HepG2 (cell line): Measurements from ENCODE around the gene SBSN. TPM values are rescaled to one million over a fixed set of nuclear protein-coding genes. Genes with fewer than 3 reads are reported as not detected.

Experiments
- ATAC-seq: fragments of 200-7000 bp; cut with Tn5 transposase; 3 replicates; pipeline ENCODE4 v1.9.1; 2020; ENCODE audit warnings: mild to moderate bottlenecking, moderate library complexity
- BruUV-seq: library from RNA; stranded (reverse); fragments of 400-500 nt; replicated peaks from 2 replicates; lab custom pipeline; 2021; lab: Mats Ljungman, UMichigan
- CTCF ChIA-PET: fragments of 300-600 bp; formaldehyde crosslinking; extraction: SDS; loops from one replicate; lab custom pipeline; 2021; ENCODE audit warnings: low total read pairs, inconsistent platforms, low intra/inter-chr PET ratio; lab: Yijun Ruan, JAX
- POLR2A ChIA-PET: fragments of 350-600 bp; sonication (Branson Sonifier 250); formaldehyde crosslinking; loops from one replicate; lab custom pipeline; 2020; ENCODE audit warnings: antibody characterized with exemption, inconsistent platforms; lab: Yijun Ruan, JAX
- DNase-seq: peaks from one replicate; pipeline ENCODE4 v3.0.0-alpha.2; 2015; ENCODE audit warnings: low spot score
- FAIRE-seq: peaks from 3 replicates; lab custom pipeline; 2011; peaks lifted over from hg19 to GRCh38; lab: Jason Lieb, UNC
- H2AFZ ChIP-seq: one replicate; pipeline ENCODE4 v1.6.1; 2011; ENCODE audit warnings: low read length, inconsistent platforms
- H3K27ac ChIP-seq: fragments of 300-600 bp; 3 replicates; pipeline ENCODE4 v1.8.0; 2011; ENCODE audit warnings: mixed run types, mild to moderate bottlenecking, mixed read lengths, low read length, inconsistent platforms; ENCODE audit not compliant: insufficient read depth; ENCODE audit errors: extremely low read length
- H3K27me3 ChIP-seq, 2 experiments: fragments of 200-600 bp in 1 of 2; 2 replicates in 1 of 2; 3 replicates in 1 of 2; pipeline versions ENCODE4 v1.6.0 to v1.8.0; 2011; ENCODE audit warnings: low read length in 2 of 2, mild to moderate bottlenecking in 2 of 2, moderate library complexity in 2 of 2, inconsistent platforms in 1 of 2; ENCODE audit not compliant: insufficient read depth in 2 of 2, control insufficient read depth in 1 of 2
- H3K36me3 ChIP-seq, 2 experiments: fragments of 200-600 bp in 1 of 2; replicated peaks in 1 of 2; 2 replicates in 1 of 2; 3 replicates in 1 of 2; pipeline versions ENCODE4 v1.5.1 to v1.8.0; 2011; ENCODE audit warnings: low read length in 2 of 2, inconsistent platforms in 1 of 2; ENCODE audit not compliant: insufficient read depth in 2 of 2, control insufficient read depth in 1 of 2
- H3K4me1 ChIP-seq: 2 replicates; pipeline ENCODE4 v1.5.1; 2012; ENCODE audit warnings: low read length, inconsistent platforms; ENCODE audit not compliant: insufficient read depth
- H3K4me2 ChIP-seq: 2 replicates; pipeline ENCODE4 v1.6.0; 2011; ENCODE audit warnings: low read depth, low read length, inconsistent platforms
- H3K4me3 ChIP-seq, 3 experiments: fragments of 200-600 bp in 1 of 3; sonication (generic), shearing (Covaris generic) in 1 of 3; replicated peaks in 1 of 3; 2 replicates each; pipeline ENCODE4 v1.5.1; 2011 to 2016; ENCODE audit warnings: low read length in 3 of 3, inconsistent platforms in 2 of 3, low read depth in 2 of 3, mild to moderate bottlenecking in 2 of 3, control low read depth in 1 of 3, mixed read lengths in 1 of 3; ENCODE audit not compliant: insufficient read depth in 1 of 3
- H3K79me2 ChIP-seq: one replicate; pipeline ENCODE4 v1.6.1; 2011; ENCODE audit warnings: low read length, inconsistent platforms; ENCODE audit not compliant: insufficient read depth
- H3K9ac ChIP-seq: 2 replicates; pipeline ENCODE4 v1.6.0; 2011; ENCODE audit warnings: mild to moderate bottlenecking, low read depth, low read length, inconsistent platforms; ENCODE audit not compliant: insufficient read depth
- H3K9me3 ChIP-seq: 2 replicates; pipeline ENCODE4 v1.5.1; 2012; ENCODE audit warnings: mild to moderate bottlenecking, low read length
- H4K20me1 ChIP-seq: 2 replicates; pipeline ENCODE4 v1.6.0; 2011; ENCODE audit warnings: inconsistent platforms, mild to moderate bottlenecking, low read length, moderate library complexity; ENCODE audit not compliant: insufficient read depth
- ATF7 ChIP-seq, 2 experiments: fragments of 450-650 bp in 1 of 2; sonication (generic) in 1 of 2; formaldehyde crosslinking in 1 of 2; IDR thresholded peaks; 2 replicates each; pipeline versions ENCODE4 v1.4.0 to v1.6.1; 2016 to 2020; ENCODE audit warnings: antibody characterized with exemption in 1 of 2, mild to moderate bottlenecking in 1 of 2, missing genetic modification reagents in 1 of 2
- GTF2F1 ChIP-seq: fragments of 150-350 bp; IDR thresholded peaks from 2 replicates; pipeline ENCODE4 v1.6.1; 2014; ENCODE audit warnings: low read length
- HNF4A ChIP-seq: sonication (generic); formaldehyde crosslinking; IDR thresholded peaks from 2 replicates; pipeline ENCODE4 v1.4.0; 2020; ENCODE audit warnings: missing genetic modification reagents
- IKZF5 ChIP-seq: IDR thresholded peaks from 2 replicates; pipeline ENCODE4 v1.6.1; 2018; ENCODE audit warnings: missing genetic modification reagents, mild to moderate bottlenecking, missing compliant biosample characterization
- MTF1 ChIP-seq: sonication (generic); formaldehyde crosslinking; IDR thresholded peaks from 2 replicates; pipeline ENCODE4 v1.5.0; 2020; ENCODE audit warnings: missing genetic modification reagents
- PRMT3 ChIP-seq: sonication (generic); formaldehyde crosslinking; IDR thresholded peaks from 2 replicates; pipeline ENCODE4 v1.8.1; 2022; ENCODE audit warnings: low read depth, mild to moderate bottlenecking, moderate library complexity, missing genetic modification reagents, borderline replicate concordance
- TCF12 ChIP-seq, 2 experiments: fragments of 450-650 bp in 1 of 2; sonication (generic) in 1 of 2; formaldehyde crosslinking in 1 of 2; IDR thresholded peaks; 2 replicates each; pipeline versions ENCODE4 v1.6.1 to v1.8.0; 2017 to 2022; ENCODE audit warnings: antibody characterized with exemption in 1 of 2, mild to moderate bottlenecking in 1 of 2, missing genetic modification reagents in 1 of 2, moderate library complexity in 1 of 2
- TCF7L2 ChIP-seq: IDR thresholded peaks from 2 replicates; pipeline ENCODE4 v1.6.1; 2011; ENCODE audit warnings: mild to moderate bottlenecking, low read depth, low read length, moderate library complexity
- ZMAT3 ChIP-seq: sonication (generic); formaldehyde crosslinking; conservative IDR thresholded peaks from 2 replicates; pipeline ENCODE4 v1.7.0; 2021; ENCODE audit warnings: missing genetic modification reagents
- ZNF142 ChIP-seq: sonication (generic); formaldehyde crosslinking; IDR thresholded peaks from 2 replicates; pipeline ENCODE4 v1.4.0; 2020; ENCODE audit warnings: missing genetic modification reagents
- ZNF496 ChIP-seq: sonication (generic); formaldehyde crosslinking; IDR thresholded peaks from 2 replicates; pipeline ENCODE4 v1.8.1; 2023; ENCODE audit warnings: mild to moderate bottlenecking, moderate library complexity, missing genetic modification reagents; ENCODE audit not compliant: insufficient replicate concordance
- ZNF713 ChIP-seq: sonication (generic); formaldehyde crosslinking; IDR thresholded peaks from 2 replicates; pipeline ENCODE4 v1.4.0; 2020; ENCODE audit warnings: mild to moderate bottlenecking, missing genetic modification reagents
- WGBS: methylation state at CpG from one replicate; pipeline ENCODE4 v1.1.6; 2017; ENCODE audit warnings: low lambda C conversion rate; 5-methylcytosine and 5-hydroxymethylcytosine counted together
- in situ Hi-C: cut with HindIII; loops from 2 replicates; pipeline ENCODE4 v1.10.0; 2017; ENCODE audit warnings: low pct_unique_long_range_greater_than_20kb; ENCODE audit not compliant: extremely low pct_ligation_motif_present
- intact Hi-C: fragments of 100-400 bp; cut with micrococcal nuclease; formaldehyde crosslinking; loops from one replicate; pipeline ENCODE4 v1.10.0; 2022; ENCODE audit not compliant: unreplicated experiment
- polyA plus RNA-seq, 8 experiments: library from polyadenylated mRNA; depleted of rRNA in 3 of 8; stranded (reverse) in 7 of 8; unstranded in 1 of 8; fragments of >200 nt; fragmentation: Illumina TruSeq in 4 of 8; extraction: Trizol in 4 of 8; gene quantifications; 2 replicates each; pipeline versions ENCODE4 v1.2.1 to v1.2.3, GENCODE V29; 2011 to 2016; ENCODE audit warnings: low read depth in 4 of 8, missing spikeins in 1 of 8, mixed read lengths in 1 of 8; ENCODE audit not compliant: insufficient read depth in 1 of 8
- total RNA-seq, 5 experiments: library from RNA; depleted of rRNA; stranded (reverse); fragments of >200 nt; fragmentation: Illumina TruSeq; extraction: Trizol; gene quantifications; 2 replicates each; pipeline ENCODE4 v1.2.3, GENCODE V29; 2016; ENCODE audit warnings: low read depth in 1 of 5
- TF ChIP-seq, protein P1 (sequence below): sonication (generic); formaldehyde crosslinking; IDR thresholded peaks from 2 replicates; pipeline ENCODE4 v1.5.0; 2020; ENCODE audit warnings: mild to moderate bottlenecking, missing genetic modification reagents

Gene SBSN
- total and polyA plus RNA-seq, 2 of the 13 experiments (the other 11 are each of a cell fraction or from before 2014, with no cell fraction given), result not detected

DNA sequence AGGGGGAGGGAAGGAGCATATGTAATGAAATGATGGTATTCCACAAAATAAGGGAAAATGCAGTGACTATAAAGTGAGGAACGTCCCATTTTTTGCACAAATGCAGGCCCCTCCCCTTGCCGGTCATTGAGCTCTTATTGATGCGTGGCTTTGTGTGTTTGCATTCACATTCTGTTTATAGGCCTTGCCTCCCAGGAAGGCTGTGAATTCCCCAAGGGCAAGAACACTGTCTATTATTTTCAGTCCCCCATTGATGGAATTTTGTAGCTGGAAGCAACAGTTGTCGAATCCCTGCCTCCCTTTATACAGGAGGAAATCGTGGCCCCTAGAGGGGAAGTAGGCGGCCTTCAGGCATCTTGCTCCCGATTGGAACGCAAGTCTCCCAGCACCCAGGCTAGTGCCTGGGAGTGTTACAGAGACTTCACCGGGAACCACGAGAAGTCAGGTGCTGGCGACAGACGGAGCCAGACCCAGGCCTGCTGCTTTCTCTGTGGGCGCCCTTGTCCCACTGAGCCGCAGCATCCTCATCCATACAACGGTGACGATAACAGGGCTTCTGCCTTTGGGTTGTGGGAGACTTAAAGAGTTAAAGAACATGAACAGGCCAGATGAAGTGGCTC is 6.9 kb downstream of the SBSN start (continued):
- no peak for TF ChIP-seq IKZF5 (CRISPR knock-in tag)
- TF ChIP-seq GTF2F1, result no peak
- TF ChIP-seq HNF4A (CRISPR knock-in tag), result no peak
- TF ChIP-seq ZNF142 (CRISPR knock-in tag), result no peak
- TF ChIP-seq, all 625 proteins: peak for 0

GRCh38 chr19:35519291-35519690 is 8.8 kb downstream of the SBSN start:
- Histone ChIP-seq H3K4me2 (no peak overlapping the region), H4K20me1 (no peaks in the 10 kb centered on the region), H3K27me3 (peaks cover 0 to 29% of the 10 kb centered on the region in 2 experiments; a peak in 4 of 5 replicates), H3K36me3 (no peaks in the 10 kb centered on the region), H3K9me3 (no peaks in the 10 kb centered on the region), H2AFZ (no peak overlapping the region), H3K27ac (no peak overlapping the region), H3K79me2 (no peaks in the 10 kb centered on the region), H3K9ac (no peak overlapping the region), H3K4me3 (no peak overlapping the region), H3K4me1 (peaks cover 23% of the 10 kb centered on the region)
- WGBS, result 50% methylated on average over 7 of the region's 7 CpGs
- no peak for FAIRE-seq
- BruUV-seq, result no TSS peak
- no peak for ATAC-seq
- in situ Hi-C loops (no loop called here), intact Hi-C loops (no loop called here)
- POLR2A ChIA-PET, result no interaction called here
- DNase-seq, result no peak
- CTCF ChIA-PET, result no interaction called here
- TF ChIP-seq ZNF713, result no peak
- no peak for TF ChIP-seq TCF7L2
- TF ChIP-seq MTF1 (CRISPR knock-in tag), result no peak
- no peak for TF ChIP-seq ZMAT3 (CRISPR knock-in tag)
- no peak for TF ChIP-seq ATF7 (IDR thresholded peaks at IDR 0.05)
- no peak for TF ChIP-seq ATF7 (CRISPR knock-in tag; IDR thresholded peaks at IDR 0.05)
- no peak for TF ChIP-seq ZNF496 (CRISPR knock-in tag)
- TF ChIP-seq, protein P1, sequence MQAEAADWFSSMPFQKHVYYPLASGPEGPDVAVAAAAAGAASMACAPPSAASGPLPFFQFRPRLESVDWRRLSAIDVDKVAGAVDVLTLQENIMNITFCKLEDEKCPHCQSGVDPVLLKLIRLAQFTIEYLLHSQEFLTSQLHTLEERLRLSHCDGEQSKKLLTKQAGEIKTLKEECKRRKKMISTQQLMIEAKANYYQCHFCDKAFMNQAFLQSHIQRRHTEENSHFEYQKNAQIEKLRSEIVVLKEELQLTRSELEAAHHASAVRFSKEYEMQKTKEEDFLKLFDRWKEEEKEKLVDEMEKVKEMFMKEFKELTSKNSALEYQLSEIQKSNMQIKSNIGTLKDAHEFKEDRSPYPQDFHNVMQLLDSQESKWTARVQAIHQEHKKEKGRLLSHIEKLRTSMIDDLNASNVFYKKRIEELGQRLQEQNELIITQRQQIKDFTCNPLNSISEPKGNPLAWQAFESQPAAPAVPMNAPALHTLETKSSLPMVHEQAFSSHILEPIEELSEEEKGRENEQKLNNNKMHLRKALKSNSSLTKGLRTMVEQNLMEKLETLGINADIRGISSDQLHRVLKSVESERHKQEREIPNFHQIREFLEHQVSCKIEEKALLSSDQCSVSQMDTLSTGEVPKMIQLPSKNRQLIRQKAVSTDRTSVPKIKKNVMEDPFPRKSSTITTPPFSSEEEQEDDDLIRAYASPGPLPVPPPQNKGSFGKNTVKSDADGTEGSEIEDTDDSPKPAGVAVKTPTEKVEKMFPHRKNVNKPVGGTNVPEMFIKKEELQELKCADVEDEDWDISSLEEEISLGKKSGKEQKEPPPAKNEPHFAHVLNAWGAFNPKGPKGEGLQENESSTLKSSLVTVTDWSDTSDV (CRISPR knock-in tag), result no peak
- no peak for TF ChIP-seq PRMT3
- no peak for TF ChIP-seq TCF12 (IDR thresholded peaks at IDR 0.05)
- TF ChIP-seq TCF12 (CRISPR knock-in tag; IDR thresholded peaks at IDR 0.05), result no peak
